GM20000 (cell line): ENCODE measurements around the gene ETV3.
A peak's percentile ranks its signal among the peaks of the same experiment; 100 is the strongest.

ENCODE experiments used
- DNase-seq: peaks from one replicate; pipeline ENCODE4 v3.0.0; 2012; ENCODE audit warnings: low spot score
- TF ChIP-seq, protein P1 (sequence below): IDR thresholded peaks from 2 replicates; pipeline ENCODE4 v1.5.1; 2012; ENCODE audit warnings: mild to moderate bottlenecking, control low read depth; ENCODE audit errors: extremely low read depth, missing control alignments

The ETV3 gene

DNA sequence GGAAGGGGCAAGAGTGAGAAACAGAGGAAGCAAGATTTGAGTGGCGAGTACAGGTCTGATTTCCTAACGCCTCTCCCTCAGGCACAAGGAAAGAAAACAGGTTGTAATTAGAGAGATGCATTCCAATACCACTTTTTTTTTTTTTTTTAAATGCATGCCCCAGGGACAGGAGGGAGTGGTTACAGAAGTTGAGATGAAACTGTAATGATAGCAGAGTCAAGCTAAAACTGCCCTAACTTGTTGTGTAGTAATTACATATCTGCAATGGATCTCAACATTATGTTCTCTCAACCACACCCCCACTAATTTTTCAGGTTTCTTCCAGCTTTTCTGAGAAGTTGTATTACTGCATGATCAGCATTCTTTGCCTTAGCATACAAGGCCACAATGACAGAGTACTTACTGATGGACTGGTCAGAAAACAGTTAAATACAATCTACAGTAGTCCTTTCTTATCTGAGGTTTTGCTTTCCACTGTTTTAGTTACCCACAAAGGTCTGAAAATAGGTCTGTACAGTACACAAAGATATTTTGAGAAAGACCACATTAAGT is 5.5 kb downstream of the ETV3 start:
- DNase-seq: no peak
- TF ChIP-seq, protein P1, sequence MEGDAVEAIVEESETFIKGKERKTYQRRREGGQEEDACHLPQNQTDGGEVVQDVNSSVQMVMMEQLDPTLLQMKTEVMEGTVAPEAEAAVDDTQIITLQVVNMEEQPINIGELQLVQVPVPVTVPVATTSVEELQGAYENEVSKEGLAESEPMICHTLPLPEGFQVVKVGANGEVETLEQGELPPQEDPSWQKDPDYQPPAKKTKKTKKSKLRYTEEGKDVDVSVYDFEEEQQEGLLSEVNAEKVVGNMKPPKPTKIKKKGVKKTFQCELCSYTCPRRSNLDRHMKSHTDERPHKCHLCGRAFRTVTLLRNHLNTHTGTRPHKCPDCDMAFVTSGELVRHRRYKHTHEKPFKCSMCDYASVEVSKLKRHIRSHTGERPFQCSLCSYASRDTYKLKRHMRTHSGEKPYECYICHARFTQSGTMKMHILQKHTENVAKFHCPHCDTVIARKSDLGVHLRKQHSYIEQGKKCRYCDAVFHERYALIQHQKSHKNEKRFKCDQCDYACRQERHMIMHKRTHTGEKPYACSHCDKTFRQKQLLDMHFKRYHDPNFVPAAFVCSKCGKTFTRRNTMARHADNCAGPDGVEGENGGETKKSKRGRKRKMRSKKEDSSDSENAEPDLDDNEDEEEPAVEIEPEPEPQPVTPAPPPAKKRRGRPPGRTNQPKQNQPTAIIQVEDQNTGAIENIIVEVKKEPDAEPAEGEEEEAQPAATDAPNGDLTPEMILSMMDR: no peak

DNA sequence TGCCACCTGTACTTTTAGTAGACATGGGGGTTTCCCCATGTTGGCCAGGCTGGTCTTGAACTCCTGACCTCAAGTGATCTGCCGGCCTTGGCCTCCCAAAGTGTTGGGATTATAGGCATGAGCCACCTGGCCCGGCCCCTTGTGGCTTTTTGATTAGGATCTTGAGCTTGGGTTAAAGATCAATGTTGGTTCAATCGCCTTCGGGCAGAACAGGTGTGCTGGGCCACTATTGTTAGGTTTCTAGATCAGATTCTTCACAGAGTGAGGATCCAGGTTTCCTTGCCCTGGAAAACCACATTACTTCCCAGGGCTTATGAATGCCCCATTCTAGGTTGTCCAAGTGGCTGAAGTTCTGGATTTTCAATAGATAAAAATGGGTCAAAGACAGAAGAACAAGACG is 6.1 kb downstream of the ETV3 start:
- DNase-seq: no peak
- TF ChIP-seq, protein P1: no peak

DNA sequence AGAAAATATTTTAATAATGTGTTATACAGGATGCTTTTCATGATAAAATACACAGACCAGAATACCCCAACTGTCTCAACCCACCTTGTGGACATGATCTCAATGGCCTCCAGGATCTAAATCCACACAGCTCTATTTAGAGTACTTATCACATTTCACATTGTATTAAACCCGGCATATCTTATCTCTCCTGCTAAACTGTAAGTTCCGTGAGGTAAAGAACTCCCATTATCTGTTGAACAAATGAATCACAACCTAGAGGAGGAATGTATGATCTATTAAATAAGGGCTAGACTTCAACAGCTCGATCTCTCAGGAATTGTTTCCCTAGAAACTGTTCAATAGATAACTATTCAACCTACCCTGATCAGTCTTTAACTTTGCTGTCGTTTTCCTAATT is 6.9 kb downstream of the ETV3 start:
- no peak for DNase-seq
- TF ChIP-seq, protein P1: no peak

DNA sequence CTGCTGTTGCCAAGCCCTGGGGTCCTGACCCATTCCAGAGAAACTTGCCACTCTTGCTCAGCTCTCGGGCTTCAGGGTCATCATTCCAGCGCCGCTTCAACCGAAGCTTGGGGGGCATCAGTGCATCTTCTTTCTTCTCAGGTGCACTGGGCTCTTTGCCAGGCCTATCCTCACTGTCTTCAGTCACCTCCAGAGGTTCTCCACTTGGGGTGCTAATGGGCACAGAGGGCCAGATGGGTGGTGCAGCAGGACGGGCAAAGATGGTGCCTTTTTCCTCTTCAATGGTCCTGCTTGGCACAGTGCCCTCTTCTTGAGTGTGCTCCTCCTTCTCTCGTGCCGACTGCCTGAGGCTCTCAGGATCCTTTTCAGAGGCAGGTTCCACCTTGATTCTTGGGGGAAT is 13.3 kb downstream of the ETV3 start:
- no peak for DNase-seq
- TF ChIP-seq, protein P1: no peak

DNA sequence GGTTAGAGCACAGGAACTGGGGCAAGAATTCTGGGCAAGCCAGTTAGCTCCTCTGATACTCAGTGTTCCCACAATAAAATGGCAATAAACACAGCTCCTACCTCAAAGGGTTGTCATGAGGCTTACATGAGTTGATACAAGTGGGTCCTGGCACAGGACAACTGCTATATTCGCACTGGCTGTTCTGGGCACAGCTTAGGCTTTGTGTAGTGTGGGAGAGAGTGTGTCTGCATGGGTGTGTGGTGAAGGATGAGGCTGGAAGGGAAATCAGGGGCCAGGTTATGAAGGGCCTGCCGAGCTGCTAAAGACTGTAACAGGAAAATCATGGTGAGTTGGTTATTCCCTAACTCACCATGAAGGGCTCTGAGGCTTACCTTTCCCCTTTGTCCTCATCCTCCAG is 18.7 kb downstream of the ETV3 start:
- DNase-seq: no peak
- TF ChIP-seq, protein P1: no peak

DNA sequence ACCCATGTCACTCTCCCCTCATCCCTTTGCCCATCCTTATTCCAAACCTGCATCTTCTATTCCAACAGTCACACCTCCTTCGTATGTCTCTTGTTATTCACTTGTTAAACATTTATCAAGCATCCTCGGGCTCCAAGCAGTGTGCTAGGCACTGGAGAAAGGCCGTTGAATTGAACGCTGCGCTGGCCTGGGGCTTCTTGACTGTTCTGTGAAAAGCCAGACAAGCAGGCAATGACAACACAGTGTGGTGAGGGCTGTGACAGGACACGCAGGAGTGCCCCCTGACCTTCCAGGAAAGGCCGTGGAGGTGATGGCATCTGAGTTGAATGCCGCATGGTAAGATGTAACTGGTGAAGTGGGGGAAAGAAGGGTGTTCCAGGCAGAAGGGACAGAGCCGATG is 19.2 kb downstream of the ETV3 start:
- TF ChIP-seq, protein P1: no peak
- no peak for DNase-seq

DNA sequence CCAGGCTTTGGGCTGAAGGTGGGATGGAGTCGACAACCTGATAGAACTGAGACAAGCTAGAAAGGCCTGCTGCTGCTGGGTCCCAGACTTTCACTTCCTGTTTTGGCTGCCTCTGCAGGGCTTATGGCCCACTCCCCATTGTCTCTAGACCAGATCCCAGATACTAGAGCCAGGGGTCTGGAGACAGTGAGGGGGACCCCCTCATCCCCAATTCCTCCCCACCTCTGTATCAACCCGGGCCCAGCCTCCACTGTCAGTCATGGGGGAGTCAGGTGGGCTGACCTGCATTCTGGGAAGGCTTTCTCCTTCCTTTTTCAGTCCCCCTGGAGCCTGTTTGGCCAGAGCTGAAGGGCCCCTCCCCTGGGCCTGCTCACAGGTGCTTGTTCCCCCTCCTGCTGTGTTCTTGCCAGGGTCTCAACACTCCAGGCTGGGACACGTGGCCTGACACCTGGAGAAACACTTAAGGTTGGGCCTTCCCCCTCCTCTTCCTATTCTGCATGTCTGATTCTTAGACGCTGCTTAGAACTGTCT is 20.6 kb downstream of the ETV3 start:
- DNase-seq: peak; percentile 59
- TF ChIP-seq, protein P1: no peak
